Hair follicle dermal papilla cell (primary cell): ENCODE results near the gene DMAP1. TPM values are rescaled to one million over a fixed set of nuclear protein-coding genes. Genes with fewer than 3 reads are reported as not detected.

Source experiments
- small RNA-seq: library from RNA; depleted of rRNA; stranded (forward); fragments of <200 nt; gene quantifications from one replicate; pipeline ENCODE3, GENCODE V24; 2012
- total RNA-seq: library from RNA; depleted of rRNA; stranded (reverse); fragments of >200 nt; gene quantifications from 2 replicates; pipeline ENCODE4 v1.2.3, GENCODE V29; 2012

The DMAP1 gene, protein sequence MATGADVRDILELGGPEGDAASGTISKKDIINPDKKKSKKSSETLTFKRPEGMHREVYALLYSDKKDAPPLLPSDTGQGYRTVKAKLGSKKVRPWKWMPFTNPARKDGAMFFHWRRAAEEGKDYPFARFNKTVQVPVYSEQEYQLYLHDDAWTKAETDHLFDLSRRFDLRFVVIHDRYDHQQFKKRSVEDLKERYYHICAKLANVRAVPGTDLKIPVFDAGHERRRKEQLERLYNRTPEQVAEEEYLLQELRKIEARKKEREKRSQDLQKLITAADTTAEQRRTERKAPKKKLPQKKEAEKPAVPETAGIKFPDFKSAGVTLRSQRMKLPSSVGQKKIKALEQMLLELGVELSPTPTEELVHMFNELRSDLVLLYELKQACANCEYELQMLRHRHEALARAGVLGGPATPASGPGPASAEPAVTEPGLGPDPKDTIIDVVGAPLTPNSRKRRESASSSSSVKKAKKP
- 22.2 and 27.7 TPM in 2 replicates for total RNA-seq

DNA sequence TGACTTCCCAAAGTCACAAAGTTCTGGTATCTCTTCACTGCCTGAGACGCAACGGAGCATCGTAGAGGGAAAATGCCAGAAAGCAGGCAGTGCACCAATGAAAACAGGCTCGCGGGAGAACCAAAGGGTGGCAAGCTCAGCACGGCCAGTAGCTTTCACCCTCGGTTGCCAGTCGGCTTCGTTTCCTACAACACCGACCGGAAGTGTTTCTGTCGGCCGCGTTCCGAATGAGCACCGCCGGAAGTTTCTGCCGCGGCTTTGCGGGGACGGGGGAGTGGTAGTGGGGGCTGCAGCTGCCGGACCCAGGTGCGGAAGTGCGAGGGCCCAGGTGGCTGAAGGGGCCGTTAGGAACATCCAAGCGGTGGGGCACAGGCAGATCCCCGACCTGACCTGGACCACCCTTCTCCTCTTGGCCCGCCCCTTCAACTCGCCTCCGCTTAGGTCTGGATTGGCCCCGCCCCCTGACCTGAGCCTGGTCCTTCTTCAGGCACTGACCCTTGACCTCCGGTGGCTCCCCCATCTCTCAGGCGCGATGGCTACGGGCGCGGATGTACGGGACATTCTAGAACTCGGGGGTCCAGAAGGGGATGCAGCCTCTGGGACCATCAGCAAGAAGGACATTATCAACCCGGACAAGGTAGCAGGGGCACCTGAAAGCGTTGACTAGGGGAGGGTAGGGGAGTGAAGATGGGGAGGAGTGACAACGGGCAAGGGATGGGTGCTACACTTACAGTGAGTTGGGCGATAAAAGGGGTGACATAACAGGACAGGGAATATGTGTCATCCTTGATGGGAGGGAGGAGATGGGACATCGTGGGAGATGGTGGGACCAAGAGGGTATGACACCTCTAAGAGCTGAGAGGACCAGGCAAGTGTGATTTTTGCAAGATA is at the start of gene DMAP1:
DMAP1 (plus strand) TSS at position 250 of the 891 bp plus-strand sequence; CDS start at position 533, 283 bp downstream.

Small RNA genes within 50 kb of the gene (small RNA-seq; reads per million reads assigned to genes)
- not detected for gene AL035417.1

Other genes with a start within 250 kb of the DMAP1 start
- 22.5 and 24.2 TPM in 2 replicates for gene DPH2, start 243.5 kb upstream of the DMAP1 start, total RNA-seq
- gene ATP6V0B, start 238.5 kb upstream of the DMAP1 start, total RNA-seq: 55.5 and 62.8 TPM in 2 replicates
- 131 and 139 TPM in 2 replicates for gene B4GALT2, start 234.3 kb upstream of the DMAP1 start, total RNA-seq
- 3.0 and 3.1 TPM in 2 replicates for gene CCDC24, start 221.9 kb upstream of the DMAP1 start, total RNA-seq
- 16.0 and 17.8 TPM in 2 replicates for gene SLC6A9, start 182.0 kb upstream of the DMAP1 start, total RNA-seq
- gene KLF17, start 94.7 kb upstream of the DMAP1 start, total RNA-seq: 0.16 TPM in 1 of 2 replicates, not detected in the other
- not detected in 2 replicates for gene KLF18, start 71.8 kb upstream of the DMAP1 start, total RNA-seq
- gene ERI3, start 141.8 kb downstream of the DMAP1 start, total RNA-seq: 61.2 and 61.3 TPM in 2 replicates
- 59.3 and 69.8 TPM in 2 replicates for gene RNF220, start 191.8 kb downstream of the DMAP1 start, total RNA-seq